KMS-11 (cell line): ENCODE measurements around the gene SMLR1.

Source experiments
- H2AFZ ChIP-seq: fragments of 200-600 bp; sonication (generic); 2 replicates; pipeline ENCODE4 v1.6.1; 2016; ENCODE audit warnings: antibody characterized with exemption, mixed run types, low read depth
- H3K27ac ChIP-seq: fragments of 200-600 bp; sonication (generic); 2 replicates; pipeline ENCODE4 v1.6.1; 2016; ENCODE audit warnings: mild to moderate bottlenecking, mixed run types
- H3K27me3 ChIP-seq: fragments of 200-600 bp; sonication (generic); 2 replicates; pipeline ENCODE4 v1.6.1; 2017; ENCODE audit warnings: mild to moderate bottlenecking, low read depth, mixed run types, moderate library complexity; ENCODE audit not compliant: insufficient read depth
- H3K36me3 ChIP-seq: fragments of 200-600 bp; sonication (generic); 2 replicates; pipeline ENCODE4 v1.6.1; 2017; ENCODE audit warnings: mild to moderate bottlenecking, mixed run types; ENCODE audit not compliant: insufficient read depth
- H3K4me1 ChIP-seq: fragments of 200-600 bp; sonication (generic); 2 replicates; pipeline ENCODE4 v1.6.1; 2016; ENCODE audit warnings: mild to moderate bottlenecking, low read depth, mixed run types; ENCODE audit not compliant: poor library complexity, severe bottlenecking
- H3K4me2 ChIP-seq: fragments of 200-600 bp; sonication (generic); 2 replicates; pipeline ENCODE4 v1.7.0; 2016; ENCODE audit warnings: mild to moderate bottlenecking, mixed run types
- H3K4me3 ChIP-seq: fragments of 200-600 bp; sonication (generic); IDR thresholded peaks from 2 replicates; pipeline ENCODE4 v1.6.1; 2017; ENCODE audit warnings: low read depth, low read length, mixed read lengths; ENCODE audit not compliant: insufficient read depth
- H3K79me2 ChIP-seq: fragments of 200-600 bp; sonication (generic); 2 replicates; pipeline ENCODE4 v1.6.1; 2016; ENCODE audit warnings: low read depth, mixed run types; ENCODE audit not compliant: insufficient read depth
- H3K9ac ChIP-seq: fragments of 200-600 bp; sonication (generic); 2 replicates; pipeline ENCODE4 v1.6.1; 2016; ENCODE audit warnings: mild to moderate bottlenecking, mixed run types
- H4K20me1 ChIP-seq: fragments of 200-600 bp; sonication (generic); 2 replicates; pipeline ENCODE4 v1.6.1; 2016; ENCODE audit warnings: mild to moderate bottlenecking, mixed run types; ENCODE audit not compliant: insufficient read depth
- CTCF ChIP-seq: fragments of 200-600 bp; sonication (generic); conservative IDR thresholded peaks from 2 replicates; pipeline ENCODE4 v1.6.1; 2017; ENCODE audit warnings: low read depth, mild to moderate bottlenecking, antibody characterized with exemption, low read length, moderate library complexity, mixed read lengths

The SMLR1 gene

GRCh38 chr6:130864344-130864743 is 37.1 kb downstream of the SMLR1 start:
- no peaks in the 10 kb centered on the region for H4K20me1 ChIP-seq
- H3K27ac ChIP-seq, result no peak overlapping the region
- no peak overlapping the region for H3K9ac ChIP-seq
- H3K27me3 ChIP-seq, result no peaks in the 10 kb centered on the region
- H3K4me1 ChIP-seq, result peaks cover 68% of the 10 kb centered on the region
- H2AFZ ChIP-seq, result no peak overlapping the region
- H3K4me2 ChIP-seq, result no peak overlapping the region; the same call in 1 of the 2 replicates
- no peak overlapping the region for H3K4me3 ChIP-seq
- H3K79me2 ChIP-seq, result no peaks in the 10 kb centered on the region
- no peaks in the 10 kb centered on the region for H3K36me3 ChIP-seq
- no peak for TF ChIP-seq CTCF

- H3K4me2 ChIP-seq, result peak overlapping the region; percentile 68
Observed at GRCh38 chr6:130865793-130866192, 38.6 kb downstream of the SMLR1 start.

GRCh38 chr6:130869681-130870080 is 42.5 kb downstream of the SMLR1 start:
- no peak overlapping the region for H3K4me3 ChIP-seq
- H3K9ac ChIP-seq, result peak overlapping the region; percentile 42; the same call in 1 of the 2 replicates
- H3K4me1 ChIP-seq, result peaks cover 75% of the 10 kb centered on the region
- H2AFZ ChIP-seq, result no peak overlapping the region
- no peaks in the 10 kb centered on the region for H3K36me3 ChIP-seq
- no peak for TF ChIP-seq CTCF
- H4K20me1 ChIP-seq, result no peaks in the 10 kb centered on the region
- H3K27ac ChIP-seq, result peak overlapping the region; percentile 71
- no peaks in the 10 kb centered on the region for H3K79me2 ChIP-seq
- H3K27me3 ChIP-seq, result no peaks in the 10 kb centered on the region
- H3K4me2 ChIP-seq, result peak overlapping the region; percentile 79

More at GRCh38 chr6:130865793-130866192, 38.6 kb downstream of the SMLR1 start:
- no peak overlapping the region for H3K4me3 ChIP-seq
- peaks cover 81% of the 10 kb centered on the region for H3K4me1 ChIP-seq
- TF ChIP-seq CTCF, result no peak
- no peaks in the 10 kb centered on the region for H3K27me3 ChIP-seq
- H2AFZ ChIP-seq, result no peak overlapping the region
- no peaks in the 10 kb centered on the region for H4K20me1 ChIP-seq
- no peaks in the 10 kb centered on the region for H3K79me2 ChIP-seq
- peak overlapping the region; percentile 31; the same call in 1 of the 2 replicates for H3K9ac ChIP-seq
- no peaks in the 10 kb centered on the region for H3K36me3 ChIP-seq
- H3K27ac ChIP-seq, result peak overlapping the region; percentile 69

GRCh38 chr6:130870179-130870880 is 43.1 kb downstream of the SMLR1 start:
- Histone ChIP-seq H3K4me2 (peak overlapping the region; percentile 79), H3K27me3 (no peaks in the 10 kb centered on the region), H3K4me3 (no peak overlapping the region), H3K36me3 (no peaks in the 10 kb centered on the region), H4K20me1 (no peaks in the 10 kb centered on the region), H3K4me1 (peaks cover 68% of the 10 kb centered on the region), H2AFZ (no peak overlapping the region), H3K27ac (peak overlapping the region; percentile 71), H3K9ac (peak overlapping the region; percentile 42; the same call in 1 of the 2 replicates), H3K79me2 (no peaks in the 10 kb centered on the region)
- no peak for TF ChIP-seq CTCF
